Astrocyte of the cerebellum (primary cell): Measurements from ENCODE around the gene ZNF831.

ENCODE experiments used
- DNase-seq: peaks from one replicate; pipeline ENCODE4 v3.0.0-alpha.2; 2011; ENCODE audit warnings: low read depth
- H3K4me3 ChIP-seq: 2 replicates; pipeline ENCODE4 v1.5.1; 2011; ENCODE audit warnings: mild to moderate bottlenecking, low read depth, low read length, moderate library complexity
- CTCF ChIP-seq: IDR thresholded peaks from 2 replicates; pipeline ENCODE4 v1.5.1; 2012; ENCODE audit warnings: low read length, low read depth, moderate library complexity, mild to moderate bottlenecking; ENCODE audit errors: missing control alignments
- in situ Hi-C: cut with HindIII; loops from 2 replicates; pipeline ENCODE4 v1.10.0; 2017; ENCODE audit warnings: low sequenced_read_pairs

The ZNF831 gene

GRCh38 chr20:59183751-59184150 is 20.1 kb downstream of the ZNF831 start:
- DNase-seq: no peak
- TF ChIP-seq CTCF: no peak
- in situ Hi-C loops: no loop called here
- H3K4me3 ChIP-seq: no peak overlapping the region

GRCh38 chr20:59184880-59185447 is 21.3 kb downstream of the ZNF831 start:
- TF ChIP-seq CTCF: no peak

GRCh38 chr20:59185809-59186208 is 22.2 kb downstream of the ZNF831 start:
- in situ Hi-C loops: no loop called here
- no peak for TF ChIP-seq CTCF
- no peak for DNase-seq
- H3K4me3 ChIP-seq: no peak overlapping the region

More at GRCh38 chr20:59184880-59185447, 21.3 kb downstream of the ZNF831 start:
- no peak for DNase-seq
- in situ Hi-C loops: no loop called here
- H3K4me3 ChIP-seq: no peak overlapping the region

GRCh38 chr20:59190466-59190865 is 26.8 kb downstream of the ZNF831 start:
- no peak for TF ChIP-seq CTCF
- DNase-seq: no peak
- in situ Hi-C loops: no loop called here
- H3K4me3 ChIP-seq: no peak overlapping the region

GRCh38 chr20:59191036-59191755 is 27.6 kb downstream of the ZNF831 start:
- in situ Hi-C loops: no loop called here
- H3K4me3 ChIP-seq: no peak overlapping the region
- no peak for DNase-seq
- TF ChIP-seq CTCF: no peak

DNA sequence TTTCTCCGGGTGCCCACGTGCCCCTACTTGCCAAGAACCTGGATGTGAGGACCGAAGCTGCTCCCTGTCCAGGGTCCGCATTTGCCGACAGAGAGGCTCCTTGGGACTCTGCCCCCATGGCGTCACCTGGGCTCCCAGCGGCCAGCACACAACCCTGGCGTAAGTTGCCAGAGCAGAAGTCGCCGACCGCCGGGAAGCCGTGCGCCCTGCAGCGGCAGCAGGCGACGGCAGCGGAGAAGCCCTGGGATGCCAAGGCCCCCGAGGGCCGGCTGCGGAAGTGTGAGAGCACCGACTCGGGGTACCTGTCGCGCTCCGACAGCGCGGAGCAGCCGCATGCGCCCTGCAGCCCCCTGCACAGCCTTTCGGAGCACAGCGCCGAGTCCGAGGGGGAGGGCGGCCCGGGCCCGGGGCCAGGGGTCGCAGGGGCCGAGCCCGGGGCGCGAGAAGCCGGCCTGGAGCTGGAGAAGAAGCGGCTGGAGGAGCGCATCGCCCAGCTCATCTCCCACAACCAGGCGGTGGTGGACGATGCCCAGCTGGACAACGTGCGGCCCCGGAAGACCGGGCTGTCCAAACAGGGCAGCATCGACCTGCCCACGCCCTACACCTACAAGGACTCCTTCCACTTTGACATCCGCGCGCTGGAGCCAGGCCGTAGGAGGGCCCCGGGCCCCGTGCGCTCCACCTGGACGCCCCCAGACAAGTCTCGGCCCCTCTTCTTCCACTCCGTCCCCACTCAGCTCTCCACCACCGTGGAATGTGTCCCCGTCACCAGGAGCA is 28.3 kb downstream of the ZNF831 start:
- no peak for TF ChIP-seq CTCF
- no peak for DNase-seq
- H3K4me3 ChIP-seq: no peak overlapping the region
- in situ Hi-C loops: no loop called here
